Measurements from ENCODE around the gene HIVEP3. TPM values are rescaled to one million over a fixed set of nuclear protein-coding genes. Genes with fewer than 3 reads are reported as not detected.

The HIVEP3 gene
- total and polyA plus RNA-seq, 11 donors: 3.2 to 11.9 (median 5.0) TPM

GRCh38 chr1:41528726-41529605, 389.8 kb downstream of the HIVEP3 start:
- H3K4me1 ChIP-seq: no peaks in the 10 kb centered on the region
- intact Hi-C loops (cut with DNase I): no loop called here
- ATAC-seq: no peak
- H3K36me3 ChIP-seq: peaks cover 0 to 8% (median 0%) of the 10 kb centered on the region in 9 donors
- H3K27me3 ChIP-seq: no peaks in the 10 kb centered on the region
- H3K27ac ChIP-seq: no peak overlapping the region
- DNase-seq: peak in 2 of 5 donors; percentile 11 to 20
- TF ChIP-seq CTCF (IDR thresholded peaks at IDR 0.05): no peak
- TF ChIP-seq POLR2A (IDR thresholded peaks at IDR 0.05): no peak
- H3K4me3 ChIP-seq: no peak overlapping the region
- no peaks in the 10 kb centered on the region for H3K9me3 ChIP-seq
- WGBS, 4 donors: 61 to 97% (median 76%) methylated on average over 7 of the region's 7 CpGs

GRCh38 chr1:41528106-41528505, 390.6 kb downstream of the HIVEP3 start:
- Histone ChIP-seq H3K4me3 (no peak overlapping the region), H3K4me1 (no peaks in the 10 kb centered on the region), H3K36me3 (peaks cover 0 to 8% (median 0%) of the 10 kb centered on the region in 9 donors), H3K9me3 (no peaks in the 10 kb centered on the region), H3K27ac (no peak overlapping the region), H3K27me3 (no peaks in the 10 kb centered on the region)
- no peak for TF ChIP-seq POLR2A (IDR thresholded peaks at IDR 0.05)
- TF ChIP-seq CTCF (IDR thresholded peaks at IDR 0.05): no peak
- DNase-seq (peak in 2 of 5 donors; percentile 7 to 11), ATAC-seq (no peak)
- 93 to 99% (median 95%) methylated on average over 3 of the region's 3 CpGs for WGBS, 4 donors
- intact Hi-C loops (cut with DNase I): no loop called here

GRCh38 chr1:41526956-41527561, 391.7 kb downstream of the HIVEP3 start:
- H3K27me3 ChIP-seq: no peaks in the 10 kb centered on the region
- H3K9me3 ChIP-seq: no peaks in the 10 kb centered on the region
- WGBS, 4 donors: 94 to 98% (median 97%) methylated on average over 4 of the region's 4 CpGs
- ATAC-seq (no peak), DNase-seq (peak in 2 of 5 donors; percentile 5 to 11)
- no peaks in the 10 kb centered on the region for H3K4me1 ChIP-seq
- H3K27ac ChIP-seq: no peak overlapping the region
- no peak overlapping the region for H3K4me3 ChIP-seq
- intact Hi-C loops (cut with DNase I): no loop called here
- H3K36me3 ChIP-seq: peaks cover 0 to 8% (median 0%) of the 10 kb centered on the region in 9 donors
- TF ChIP-seq POLR2A (IDR thresholded peaks at IDR 0.05) (no peak), CTCF (IDR thresholded peaks at IDR 0.05) (no peak)

- peaks cover 0 to 8% (median 0%) of the 10 kb centered on the region in 9 donors for H3K36me3 ChIP-seq
- no peak overlapping the region for H3K27ac ChIP-seq
- H3K4me3 ChIP-seq: no peak overlapping the region
- peak in 1 of 4 donors; percentile 8 for ATAC-seq
- intact Hi-C loops (cut with DNase I): no loop called here
- TF ChIP-seq POLR2A (IDR thresholded peaks at IDR 0.05) (no peak), CTCF (IDR thresholded peaks at IDR 0.05) (no peak)
- H3K27me3 ChIP-seq: no peaks in the 10 kb centered on the region
- DNase-seq: peak in 1 of 5 donors; percentile 43
- no peaks in the 10 kb centered on the region for H3K9me3 ChIP-seq
- no peaks in the 10 kb centered on the region for H3K4me1 ChIP-seq
- WGBS, 4 donors: 91 to 93% (median 91%) methylated on average over 17 to 18 of the region's 18 CpGs
Observed at GRCh38 chr1:41525891-41526587, 392.7 kb downstream of the HIVEP3 start.

All from heart left ventricle (tissue), 16 donors.